SK-MEL-5 (cell line): Measurements from ENCODE around the gene COP1. TPM values are rescaled to one million over a fixed set of nuclear protein-coding genes. Genes with fewer than 3 reads are reported as not detected.
A peak's percentile ranks its signal among the peaks of the same experiment; 100 is the strongest.

Source experiments
- DNase-seq: peaks from one replicate; pipeline ENCODE4 v3.0.0-alpha.2; 2016; ENCODE audit warnings: low read depth, low spot score
- in situ Hi-C: cut with HindIII; loops from 2 replicates; pipeline ENCODE4 v1.10.0; 2016; ENCODE audit warnings: low sequenced_read_pairs, high pct_unique_total_duplicates, low pct_unique_long_range_greater_than_20kb
- total RNA-seq: library from RNA; depleted of rRNA; stranded (reverse); fragments of >200 nt; shearing (Covaris generic); gene quantifications from 2 replicates; pipeline ENCODE4 v1.2.3, GENCODE V29; 2014

The COP1 gene
- total RNA-seq, 1 experiment from 2014 or later = 20.7 TPM

- in situ Hi-C loops = no loop called here
Measured at GRCh38 chr1:176164014-176164678, 42.9 kb downstream of the COP1 start.

GRCh38 chr1:176159993-176160392 lies 47.1 kb downstream of the COP1 start:
- in situ Hi-C loops = no loop called here
- no peak for DNase-seq

More at GRCh38 chr1:176164014-176164678, 42.9 kb downstream of the COP1 start:
- DNase-seq = no peak

GRCh38 chr1:176157995-176158394 lies 49.1 kb downstream of the COP1 start:
- no peak for DNase-seq
- in situ Hi-C loops = no loop called here

GRCh38 chr1:176149939-176150807 lies 56.9 kb downstream of the COP1 start:
- DNase-seq = no peak
- in situ Hi-C loops = no loop called here

GRCh38 chr1:176144526-176144925 lies 62.6 kb downstream of the COP1 start:
- DNase-seq = no peak
- in situ Hi-C loops = no loop called here

- no peak for DNase-seq
- in situ Hi-C loops = no loop called here
Measured at GRCh38 chr1:176142973-176143372, 64.1 kb downstream of the COP1 start.

- in situ Hi-C loops = no loop called here
- DNase-seq = no peak
Measured at GRCh38 chr1:176141449-176141848, 65.6 kb downstream of the COP1 start.

- in situ Hi-C loops = no loop called here
- no peak for DNase-seq
Measured at GRCh38 chr1:176136891-176137290, 70.2 kb downstream of the COP1 start.

GRCh38 chr1:176134666-176135065 lies 72.4 kb downstream of the COP1 start:
- no peak for DNase-seq
- in situ Hi-C loops = no loop called here

- no peak for DNase-seq
- in situ Hi-C loops = no loop called here
Measured at GRCh38 chr1:176122282-176122681, 84.8 kb downstream of the COP1 start.

GRCh38 chr1:176119549-176119948 lies 87.5 kb downstream of the COP1 start:
- DNase-seq = peak; percentile 54
- in situ Hi-C loops = no loop called here

GRCh38 chr1:176118985-176119384 lies 88.1 kb downstream of the COP1 start:
- DNase-seq = no peak
- in situ Hi-C loops = no loop called here

- in situ Hi-C loops = no loop called here
- DNase-seq = no peak
Measured at GRCh38 chr1:176111835-176112234, 95.3 kb downstream of the COP1 start.

- no peak for DNase-seq
- in situ Hi-C loops = no loop called here
Measured at GRCh38 chr1:176110203-176110602, 96.9 kb downstream of the COP1 start.

GRCh38 chr1:176102768-176103350 lies 104.2 kb downstream of the COP1 start:
- no peak for DNase-seq
- in situ Hi-C loops = no loop called here

- in situ Hi-C loops = no loop called here
Measured at GRCh38 chr1:176101951-176102642, 105.0 kb downstream of the COP1 start.

GRCh38 chr1:176098560-176098959 lies 108.5 kb downstream of the COP1 start:
- DNase-seq = no peak
- in situ Hi-C loops = no loop called here

More at GRCh38 chr1:176101951-176102642, 105.0 kb downstream of the COP1 start:
- no peak for DNase-seq

GRCh38 chr1:176096015-176096414 lies 111.1 kb downstream of the COP1 start:
- DNase-seq = no peak
- in situ Hi-C loops = no loop called here
